MM.1S (cell line): Measurements from ENCODE around the gene LDLRAD3.

Source experiments
- CTCF ChIP-seq: fragments of 300-600 bp; sonication (generic); IDR thresholded peaks from 2 replicates; pipeline ENCODE4 v1.5.1; 2016; ENCODE audit warnings: antibody characterized with exemption, low read length, mixed read lengths
- EZH2phosphoT487 ChIP-seq: fragments of 300-600 bp; sonication (generic); IDR thresholded peaks from 2 replicates; pipeline ENCODE4 v1.6.1; 2018; ENCODE audit warnings: antibody characterized with exemption, low read length

GRCh38 chr11:36098853-36099375 lies 155.1 kb downstream of the LDLRAD3 start:
- no peak for TF ChIP-seq CTCF
- no peak for TF ChIP-seq EZH2phosphoT487
